HepG2 (cell line): ENCODE measurements around the gene DST. TPM values are rescaled to one million over a fixed set of nuclear protein-coding genes. Genes with fewer than 3 reads are reported as not detected.

Experiments
- ARNT2 ChIP-seq: sonication (generic); formaldehyde crosslinking; IDR thresholded peaks from 2 replicates; pipeline ENCODE4 v1.8.0; 2022; ENCODE audit warnings: mild to moderate bottlenecking, low read depth, missing genetic modification reagents, moderate library complexity
- CREBL2 ChIP-seq: sonication (generic); formaldehyde crosslinking; IDR thresholded peaks from 2 replicates; pipeline ENCODE4 v1.8.1; 2023; ENCODE audit warnings: missing genetic modification reagents, mild to moderate bottlenecking, borderline replicate concordance
- CTCF ChIP-seq: sonication (generic); formaldehyde crosslinking; IDR thresholded peaks from 2 replicates; pipeline ENCODE4 v1.5.0; 2020; ENCODE audit warnings: mild to moderate bottlenecking, missing genetic modification reagents, moderate library complexity
- DDIT3 ChIP-seq: sonication (generic); formaldehyde crosslinking; IDR thresholded peaks from 2 replicates; pipeline ENCODE4 v1.4.0; 2020; ENCODE audit warnings: mild to moderate bottlenecking, missing genetic modification reagents
- FOXK1 ChIP-seq: sonication (generic); formaldehyde crosslinking; IDR thresholded peaks from 2 replicates; pipeline ENCODE4 v1.4.0; 2020; ENCODE audit warnings: low read depth, missing genetic modification reagents, borderline replicate concordance
- GABPA ChIP-seq, 2 experiments: IDR thresholded peaks; 2 replicates each; pipeline ENCODE4 v1.6.1; 2011 to 2016; ENCODE audit warnings: low read depth in 2 of 2, low read length in 1 of 2, missing biosample characterization in 1 of 2, missing genetic modification characterization in 1 of 2
- KAT7 ChIP-seq: IDR thresholded peaks from 2 replicates; pipeline ENCODE4 v1.6.1; 2018; ENCODE audit warnings: borderline replicate concordance, missing compliant biosample characterization
- MAF1 ChIP-seq: sonication (generic); formaldehyde crosslinking; IDR thresholded peaks from 2 replicates; pipeline ENCODE4 v1.5.0; 2020; ENCODE audit warnings: missing genetic modification reagents, borderline replicate concordance
- MIER2 ChIP-seq: IDR thresholded peaks from 2 replicates; pipeline ENCODE4 v1.6.1; 2016; ENCODE audit warnings: missing biosample characterization, missing genetic modification reagents
- MNT ChIP-seq: fragments of 450-650 bp; IDR thresholded peaks from 2 replicates; pipeline ENCODE4 v1.6.1; 2016
- MXD3 ChIP-seq: IDR thresholded peaks from 2 replicates; pipeline ENCODE4 v1.6.1; 2016; ENCODE audit warnings: mild to moderate bottlenecking, missing biosample characterization, missing genetic modification reagents
- NCOR1 ChIP-seq: fragments of 200-600 bp; sonication (generic); IDR thresholded peaks from 2 replicates; pipeline ENCODE4 v1.7.0; 2017; ENCODE audit warnings: antibody characterized with exemption, low read length, borderline replicate concordance
- PPARG ChIP-seq: conservative IDR thresholded peaks from 2 replicates; pipeline ENCODE4 v1.6.1; 2016; ENCODE audit warnings: missing biosample characterization, missing genetic modification reagents
- PRDM15 ChIP-seq: sonication (generic); formaldehyde crosslinking; IDR thresholded peaks from 2 replicates; pipeline ENCODE4 v1.4.0; 2020; ENCODE audit warnings: missing genetic modification reagents
- SAFB2 ChIP-seq: sonication (generic); formaldehyde crosslinking; IDR thresholded peaks from 2 replicates; pipeline ENCODE4 v1.5.1; 2020; ENCODE audit warnings: missing genetic modification reagents, low read depth, mild to moderate bottlenecking, borderline replicate concordance
- ZBTB46 ChIP-seq: sonication (generic); formaldehyde crosslinking; IDR thresholded peaks from 2 replicates; pipeline ENCODE4 v1.4.0; 2020; ENCODE audit warnings: mild to moderate bottlenecking, missing genetic modification reagents, borderline replicate concordance
- ZFAT ChIP-seq: sonication (generic); formaldehyde crosslinking; conservative IDR thresholded peaks from 2 replicates; pipeline ENCODE4 v1.8.1; 2023; ENCODE audit warnings: missing genetic modification reagents, inconsistent platforms
- ZKSCAN1 ChIP-seq: fragments of 150-350 bp; IDR thresholded peaks from 2 replicates; pipeline ENCODE4 v1.6.1; 2014; ENCODE audit warnings: low read length
- ZNF17 ChIP-seq: sonication (generic); formaldehyde crosslinking; IDR thresholded peaks from 2 replicates; pipeline ENCODE4 v1.5.0; 2020; ENCODE audit warnings: mild to moderate bottlenecking, missing genetic modification reagents
- ZNF737 ChIP-seq: sonication (generic); formaldehyde crosslinking; IDR thresholded peaks from 2 replicates; pipeline ENCODE4 v1.5.0; 2020; ENCODE audit warnings: missing genetic modification reagents, mild to moderate bottlenecking, borderline replicate concordance
- polyA plus RNA-seq, 8 experiments: library from polyadenylated mRNA; depleted of rRNA in 3 of 8; stranded (reverse) in 7 of 8; unstranded in 1 of 8; fragments of >200 nt; fragmentation: Illumina TruSeq in 4 of 8; extraction: Trizol in 4 of 8; gene quantifications; 2 replicates each; pipeline versions ENCODE4 v1.2.1 to v1.2.3, GENCODE V29; 2011 to 2016; ENCODE audit warnings: low read depth in 4 of 8, missing spikeins in 1 of 8, mixed read lengths in 1 of 8; ENCODE audit not compliant: insufficient read depth in 1 of 8
- total RNA-seq, 5 experiments: library from RNA; depleted of rRNA; stranded (reverse); fragments of >200 nt; fragmentation: Illumina TruSeq; extraction: Trizol; gene quantifications; 2 replicates each; pipeline ENCODE4 v1.2.3, GENCODE V29; 2016; ENCODE audit warnings: low read depth in 1 of 5

Gene DST
- total and polyA plus RNA-seq, 2 of the 13 experiments (the other 11 are each of a cell fraction or from before 2014, with no cell fraction given): 64.4 to 89.0 TPM

GRCh38 chr6:56510984-56511531 is 131.6 kb downstream of the DST start (continued):
- TF ChIP-seq MAF1: no peak
- no peak for TF ChIP-seq ZFAT (CRISPR knock-in tag)
- peak; percentile 61; the same call in 1 of the 2 replicates for TF ChIP-seq NCOR1
- TF ChIP-seq PPARG (CRISPR knock-in tag): no peak; the same call in 1 of the 2 replicates
- TF ChIP-seq MIER2 (CRISPR knock-in tag): no peak
- TF ChIP-seq ARNT2 (CRISPR knock-in tag): 0 out of 2 replicates have a peak, but pooled peaks have one; percentile 63
- no peak; the same call in 1 of the 2 replicates for TF ChIP-seq FOXK1
- no peak for TF ChIP-seq ZNF17 (CRISPR knock-in tag)
- TF ChIP-seq MXD3 (CRISPR knock-in tag): no peak
- TF ChIP-seq CREBL2 (CRISPR knock-in tag): no peak
- TF ChIP-seq SAFB2: no peak
- TF ChIP-seq PRDM15 (CRISPR knock-in tag): no peak; the same call in 1 of the 2 replicates
- no peak for TF ChIP-seq CTCF (CRISPR knock-in tag)
- no peak for TF ChIP-seq ZNF737 (CRISPR knock-in tag)
- no peak for TF ChIP-seq GABPA (IDR thresholded peaks at IDR 0.05; ENCODE audit: low read depth, low read length)
- TF ChIP-seq GABPA (CRISPR knock-in tag; IDR thresholded peaks at IDR 0.05; ENCODE audit: low read depth): no peak
- no peak for TF ChIP-seq KAT7 (CRISPR knock-in tag)
- TF ChIP-seq DDIT3 (CRISPR knock-in tag): no peak
- no peak for TF ChIP-seq ZKSCAN1
- no peak for TF ChIP-seq ZBTB46 (CRISPR knock-in tag)
- TF ChIP-seq MNT: no peak
